Measurements from ENCODE around the gene SLC35A1.
"Not testable (repeated sequence)": the region's sequence is repeated elsewhere in the genome, so short reads cannot be mapped to it uniquely, and the experiment has no call there.

Gene SLC35A1

DNA sequence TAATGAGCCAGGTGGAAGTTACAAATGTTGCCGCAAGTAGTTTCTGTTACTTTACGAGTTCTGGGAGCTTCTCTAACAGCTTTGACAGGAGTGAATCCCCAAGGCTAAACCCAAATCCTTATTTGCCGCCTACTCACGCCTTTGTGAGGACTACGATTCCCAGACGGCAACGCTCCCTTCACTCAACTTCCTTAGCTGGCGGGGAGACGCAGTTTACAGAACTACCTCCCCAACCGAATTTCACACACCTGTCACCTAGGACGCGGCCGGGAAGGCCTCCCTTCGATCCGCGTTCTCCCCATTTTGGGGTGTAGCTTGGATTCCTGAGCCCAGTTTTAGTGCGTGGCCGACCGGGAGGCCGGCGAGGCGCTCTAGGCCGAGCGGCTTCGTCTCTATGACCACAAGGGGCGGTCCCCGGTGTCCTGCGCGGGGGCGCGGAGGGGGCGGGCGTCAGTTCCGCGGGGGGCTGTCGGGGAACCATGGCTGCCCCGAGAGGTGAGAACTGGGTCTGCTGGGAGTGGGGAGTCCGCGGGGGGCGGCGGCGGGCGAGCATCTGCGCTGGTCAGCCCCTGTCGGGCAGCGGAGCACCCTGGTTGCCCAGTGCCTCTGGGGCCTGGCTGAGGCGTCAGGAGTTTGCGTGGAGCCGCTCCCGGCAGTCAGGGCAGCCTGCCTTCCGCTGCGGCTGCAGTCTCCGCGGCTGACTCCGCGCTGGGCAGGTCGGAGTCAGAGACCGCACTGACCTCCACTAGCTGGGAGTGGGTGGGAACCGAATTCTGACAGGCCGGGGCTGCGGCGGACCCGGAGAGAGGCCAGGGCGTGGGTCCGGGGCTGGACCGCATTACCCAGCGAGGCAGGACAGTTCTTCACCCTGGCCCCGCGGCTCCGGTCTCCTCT, at the start of gene SLC35A1:
SLC35A1 (plus strand) TSS at position 450 of the 894 bp plus-strand sequence; CDS start at position 480, 30 bp downstream.
- DNase-seq: peak; percentile 88

DNA sequence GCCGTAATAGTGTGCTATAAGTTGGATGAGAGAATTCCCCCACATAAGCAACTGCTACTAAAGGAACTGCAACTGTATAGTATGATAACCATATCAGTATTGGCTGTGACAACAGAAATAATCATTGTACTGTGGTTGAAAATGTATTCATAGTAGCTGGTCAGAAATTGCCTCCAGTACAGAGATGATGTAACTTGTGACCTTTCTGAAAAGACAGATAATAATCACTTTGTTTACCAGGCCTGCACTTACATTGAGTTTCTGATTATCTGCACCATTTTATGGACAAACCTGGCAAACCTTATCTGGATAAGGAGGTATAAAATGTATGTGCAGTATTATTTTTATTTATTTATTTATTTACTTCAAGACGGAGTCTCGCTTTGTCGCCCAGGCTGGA, 46.0 kb upstream of the SLC35A1 start:
- DNase-seq: no peak

DNA sequence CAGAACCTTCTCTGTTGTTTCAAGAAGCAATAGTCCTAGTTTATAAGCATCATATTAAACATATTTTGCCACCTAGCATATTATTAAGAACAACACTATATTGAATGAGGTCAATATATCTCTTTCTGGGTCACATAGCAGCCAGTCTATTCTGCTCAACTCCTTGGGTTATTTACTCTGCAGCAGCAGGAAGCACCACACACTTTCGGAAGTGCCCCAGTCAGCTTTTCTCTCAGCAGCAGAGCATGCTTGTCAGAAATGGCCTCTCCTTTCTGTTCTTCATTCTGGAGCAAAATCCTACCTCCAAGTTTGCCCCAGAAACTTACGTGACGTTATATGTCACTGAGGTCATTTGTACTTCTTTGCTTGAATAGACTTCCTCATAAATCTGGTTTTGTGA, 42.3 kb upstream of the SLC35A1 start:
- DNase-seq: no peak

GRCh38 chr6:87431263-87431662, 41.5 kb upstream of the SLC35A1 start:
- DNase-seq: no peak

DNA sequence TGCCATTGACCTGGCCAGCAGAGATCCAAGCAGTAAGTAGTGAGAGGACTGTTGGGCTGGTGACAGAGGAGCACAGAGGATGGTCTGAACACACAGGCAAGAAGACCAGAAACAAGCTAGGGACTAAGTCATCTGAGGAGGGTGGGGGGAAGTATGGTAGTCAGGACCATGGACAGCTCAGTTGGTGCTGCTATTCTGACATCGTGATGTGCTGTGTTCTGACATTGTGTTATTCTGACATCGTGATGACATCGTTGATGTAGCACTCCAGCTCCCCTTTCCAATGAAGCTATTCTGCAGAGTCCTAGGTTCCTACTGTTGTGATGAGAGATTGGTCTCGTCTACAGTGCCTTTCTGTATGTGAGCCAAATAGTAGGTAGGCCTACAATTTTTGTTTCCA, 36.3 kb upstream of the SLC35A1 start:
- no peak for DNase-seq

- no peak for DNase-seq
Observed at GRCh38 chr6:87441711-87442110, 31.1 kb upstream of the SLC35A1 start.

GRCh38 chr6:87444362-87444761, 28.4 kb upstream of the SLC35A1 start:
- DNase-seq: no peak

DNA sequence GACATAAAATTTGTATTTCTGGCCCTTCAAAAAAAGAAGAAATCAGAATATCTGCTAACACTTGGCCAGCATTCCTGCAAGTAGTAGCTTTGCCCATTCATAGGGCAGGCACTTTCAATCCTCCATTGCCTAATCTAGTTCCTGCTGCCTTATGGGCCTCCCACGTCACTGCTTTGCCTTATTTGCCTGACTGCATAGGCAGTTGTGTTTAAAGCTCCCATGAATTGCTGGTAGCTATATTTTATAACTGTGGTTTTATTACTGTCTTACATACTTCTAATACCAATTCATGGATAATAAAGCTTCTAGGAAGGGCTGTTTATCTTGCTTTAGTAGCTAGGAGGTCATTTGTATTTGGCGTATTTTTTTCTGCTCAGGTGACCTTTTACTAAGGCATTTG, 7.7 kb upstream of the SLC35A1 start:
- DNase-seq: no peak

- peak; percentile 41 for DNase-seq
Observed at GRCh38 chr6:87473419-87473903, 687 bp downstream of the SLC35A1 start.

DNA sequence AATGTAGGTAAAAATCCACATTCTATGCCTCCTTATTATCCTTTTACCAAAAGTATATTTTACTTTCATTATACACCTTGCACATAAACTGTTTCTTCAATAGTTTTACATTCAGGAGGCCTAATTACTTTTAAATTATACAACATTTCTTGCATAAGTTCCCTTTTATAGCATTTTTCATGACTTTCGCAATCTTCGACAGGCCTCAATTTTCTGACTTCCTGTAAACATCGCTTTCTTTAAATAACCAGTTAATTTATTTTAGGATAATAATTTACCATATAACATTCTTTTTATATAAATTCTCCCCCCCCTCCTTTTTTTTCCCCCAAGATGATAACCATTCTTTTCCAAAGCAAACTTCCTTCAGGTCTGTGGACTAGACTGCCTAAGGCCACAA, 9.2 kb downstream of the SLC35A1 start:
- no peak for DNase-seq

GRCh38 chr6:87482366-87482765, 9.6 kb downstream of the SLC35A1 start:
- DNase-seq: no peak

DNA sequence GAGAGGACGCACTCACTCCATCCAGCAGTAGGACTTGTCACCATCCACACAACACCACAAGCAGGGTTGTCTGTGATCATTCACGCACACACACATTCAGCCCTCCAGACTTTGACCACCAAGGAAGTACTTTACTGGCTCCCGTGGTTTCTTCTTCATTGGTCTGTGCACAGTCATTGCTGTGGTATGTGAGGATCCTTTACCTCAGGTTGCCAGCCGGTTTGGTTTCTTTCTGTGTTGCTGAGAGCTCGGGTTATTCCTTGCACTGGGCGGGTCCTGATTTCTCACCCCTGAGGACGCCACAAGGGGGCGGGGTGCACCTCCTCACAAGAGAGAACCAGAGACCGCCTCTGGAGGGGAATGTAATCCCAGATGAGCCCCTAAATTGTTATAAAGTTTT, 11.2 kb downstream of the SLC35A1 start:
- DNase-seq: no peak

DNA sequence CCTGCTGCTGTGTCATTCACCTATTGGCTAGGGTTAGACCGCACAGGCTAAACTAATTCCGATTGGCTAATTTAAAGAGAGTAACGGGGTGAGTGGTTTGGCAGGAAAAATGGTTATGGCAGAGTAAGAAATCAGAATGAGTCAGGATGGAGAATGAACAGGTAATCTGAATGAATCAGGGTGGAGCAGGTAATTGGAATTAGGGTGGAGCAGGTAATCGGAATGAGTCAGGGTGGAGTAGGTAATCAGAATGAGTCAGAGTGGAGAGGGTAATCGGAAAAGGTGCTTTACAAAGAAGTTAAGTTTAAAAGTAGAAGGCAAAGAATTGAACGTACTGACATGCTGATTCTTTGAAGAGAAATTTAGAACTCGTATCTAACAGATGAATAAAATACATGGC, 11.7 kb downstream of the SLC35A1 start:
- DNase-seq: no peak

GRCh38 chr6:87487555-87487954, 14.8 kb downstream of the SLC35A1 start:
- no peak for DNase-seq

DNA sequence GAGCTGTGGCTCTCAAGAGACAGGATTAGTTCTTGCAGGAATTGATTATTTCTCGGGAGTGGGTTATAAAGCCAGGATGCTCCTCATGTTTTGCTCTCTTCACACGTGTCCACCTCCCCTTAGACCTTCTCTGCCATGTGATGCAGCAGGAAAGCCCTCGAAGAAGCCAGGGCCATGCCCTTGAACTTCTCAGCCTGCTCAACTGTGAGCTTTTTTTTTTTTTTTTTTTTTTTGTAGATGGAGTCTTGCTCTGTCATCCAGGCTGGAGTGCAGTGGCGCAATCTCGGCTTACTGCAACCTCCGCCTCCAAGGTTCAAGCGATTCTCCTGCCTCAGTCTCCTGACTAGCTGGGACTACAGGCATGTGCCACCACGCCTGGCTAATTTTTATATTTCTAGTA, 16.6 kb downstream of the SLC35A1 start:
- DNase-seq: not testable (repeated sequence)

- DNase-seq: no peak
Observed at GRCh38 chr6:87494761-87495422, 22.1 kb downstream of the SLC35A1 start.

- no peak for DNase-seq
Observed at GRCh38 chr6:87498048-87498447, 25.3 kb downstream of the SLC35A1 start.

DNA sequence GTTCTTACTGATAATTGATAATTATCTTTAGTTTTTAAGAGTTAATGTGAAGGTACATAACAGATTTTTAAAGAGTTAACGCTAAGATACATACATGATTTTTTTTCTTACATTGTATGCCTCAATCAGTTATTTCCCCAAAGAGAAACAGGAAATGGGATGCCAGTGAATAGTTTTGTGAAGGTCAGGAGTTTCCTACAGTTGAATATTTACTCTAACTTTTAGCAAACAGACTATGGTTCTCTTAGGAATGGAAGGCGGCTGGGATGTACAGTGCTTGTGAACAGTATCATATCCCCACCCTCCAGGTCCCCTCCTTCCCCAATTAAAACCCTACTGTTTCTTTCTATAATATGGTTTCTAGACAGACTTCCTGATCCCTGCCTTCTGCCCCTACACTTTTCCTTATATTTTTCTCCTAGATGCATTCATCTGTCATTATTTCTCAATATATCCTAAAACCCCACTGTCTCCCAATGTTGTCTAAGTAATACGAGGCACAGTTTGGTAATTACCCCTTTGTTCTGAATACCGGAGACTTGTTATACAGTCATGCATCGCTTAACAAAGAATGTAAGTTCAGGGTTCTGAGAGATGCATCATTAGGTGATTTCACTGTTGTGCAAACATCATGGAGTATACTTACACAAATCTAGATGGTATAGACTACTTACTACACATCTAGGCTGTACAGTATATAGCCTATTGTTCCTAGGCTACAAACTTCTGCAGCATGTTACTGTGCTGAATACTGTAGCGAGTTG, 29.2 kb downstream of the SLC35A1 start:
- no peak for DNase-seq

GRCh38 chr6:87504441-87504840, 31.7 kb downstream of the SLC35A1 start:
- no peak for DNase-seq

GRCh38 chr6:87514831-87515230, 42.1 kb downstream of the SLC35A1 start:
- no peak for DNase-seq

DNA sequence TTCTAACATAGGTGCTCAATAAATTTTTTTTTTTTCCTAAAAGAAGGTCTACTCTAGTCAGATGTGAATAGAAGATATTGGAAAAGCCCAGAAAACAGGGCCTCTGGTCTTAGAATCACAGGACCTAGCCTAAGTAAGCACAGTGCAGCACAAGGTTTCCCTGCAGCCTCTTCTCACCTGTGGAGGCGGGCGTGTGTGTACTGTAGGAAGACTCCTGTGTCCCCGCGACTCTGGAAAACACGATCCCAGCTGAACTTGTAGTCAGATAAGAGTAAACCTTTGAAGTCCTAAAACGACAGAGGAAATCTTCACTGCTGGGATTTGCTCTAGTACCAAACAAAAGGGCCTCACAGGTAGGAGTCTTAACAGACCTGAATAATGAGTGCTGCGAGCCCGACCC, 45.7 kb downstream of the SLC35A1 start:
- DNase-seq: no peak

DNA sequence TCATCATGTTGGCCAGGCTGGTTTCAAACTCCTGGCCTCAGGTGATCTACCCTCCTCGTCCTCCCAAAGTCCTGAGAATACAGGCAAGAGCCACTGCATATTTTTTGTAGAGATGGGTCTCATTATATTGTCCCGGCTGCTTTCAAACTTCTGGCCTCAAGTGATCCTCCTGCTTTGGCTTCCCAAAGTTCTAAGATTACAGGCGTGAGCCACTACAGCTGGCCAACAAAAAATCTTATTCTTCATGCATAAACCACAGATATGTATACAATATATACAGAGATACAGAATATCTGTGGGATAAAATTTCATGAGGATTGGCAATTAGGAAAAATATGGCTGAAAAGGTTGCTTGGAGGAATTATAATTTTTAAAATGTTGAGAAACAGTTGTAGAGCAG, 49.9 kb downstream of the SLC35A1 start:
- DNase-seq: no peak

DNA sequence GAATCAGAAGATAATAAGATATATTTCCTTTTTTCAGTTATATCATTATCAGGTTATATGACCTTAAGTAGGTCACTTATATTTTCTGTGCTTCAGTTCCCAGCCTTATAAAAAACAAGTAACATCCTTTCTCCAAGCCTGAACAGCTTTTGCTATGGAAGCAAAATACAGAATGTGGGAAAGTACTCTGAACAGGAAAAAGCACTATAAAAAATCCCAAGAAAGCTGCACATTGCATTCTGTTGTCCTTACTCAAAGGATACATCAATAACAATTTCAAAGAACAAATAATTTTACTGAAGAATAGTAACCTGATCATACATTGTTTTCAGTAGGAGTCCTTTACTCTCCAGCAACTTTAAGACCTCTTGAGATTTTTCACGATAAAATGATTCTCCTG, 56.4 kb downstream of the SLC35A1 start:
- DNase-seq: no peak
